SK-N-SH treated with all-trans-retinoic acid at 6 μM for 48 hours (cell line): ENCODE data around the gene POLR2H.

Experiments used
- ATAC-seq: fragments of 200-7000 bp; cut with Tn5 transposase; 3 replicates; pipeline ENCODE4 v1.9.1; 2020; ENCODE audit warnings: mild to moderate bottlenecking, moderate library complexity
- ARNTL ChIP-seq: fragments of 450-650 bp; formaldehyde crosslinking; IDR thresholded peaks from 2 replicates; pipeline ENCODE4 v1.5.0; 2020; ENCODE audit warnings: low read depth, mild to moderate bottlenecking, moderate library complexity, borderline replicate concordance
- BACH2 ChIP-seq: fragments of 250-450 bp; sonication (Bioruptor Pico); IDR thresholded peaks from 2 replicates; pipeline ENCODE4 v1.9.0; 2021; ENCODE audit warnings: mild to moderate bottlenecking, borderline replicate concordance
- GLIS3 ChIP-seq: fragments of 250-450 bp; sonication (Bioruptor Pico); IDR thresholded peaks from 2 replicates; pipeline ENCODE4 v1.5.0; 2020; ENCODE audit warnings: mild to moderate bottlenecking, moderate library complexity
- ISL1 ChIP-seq: fragments of 250-450 bp; sonication (Bioruptor Pico); IDR thresholded peaks from 2 replicates; pipeline ENCODE4 v2.1.2; 2022; ENCODE audit warnings: mild to moderate bottlenecking, moderate library complexity
- PPARA ChIP-seq: fragments of 250-450 bp; sonication (Bioruptor Pico); IDR thresholded peaks from 2 replicates; pipeline ENCODE4 v1.5.0; 2020; ENCODE audit warnings: mild to moderate bottlenecking, borderline replicate concordance
- RARB ChIP-seq: fragments of 250-450 bp; sonication (Bioruptor Pico); IDR thresholded peaks from 2 replicates; pipeline ENCODE4 v1.8.0; 2021; ENCODE audit warnings: mild to moderate bottlenecking, moderate library complexity
- SNAI2 ChIP-seq: fragments of 250-450 bp; sonication (Bioruptor Pico); IDR thresholded peaks from 2 replicates; pipeline ENCODE4 v1.5.0; 2020; ENCODE audit warnings: mild to moderate bottlenecking, moderate library complexity
- TCF4 ChIP-seq: fragments of 250-450 bp; sonication (Bioruptor Pico); IDR thresholded peaks from 2 replicates; pipeline ENCODE4 v1.8.0; 2021; ENCODE audit warnings: mild to moderate bottlenecking, moderate library complexity, borderline replicate concordance
- ZFP3 ChIP-seq: fragments of 250-450 bp; sonication (Bioruptor Pico); IDR thresholded peaks from 2 replicates; pipeline ENCODE4 v1.5.0; 2020; ENCODE audit warnings: mild to moderate bottlenecking, moderate library complexity
- ZFP30 ChIP-seq: fragments of 450-650 bp; formaldehyde crosslinking; IDR thresholded peaks from 2 replicates; pipeline ENCODE4 v1.5.0; 2022; ENCODE audit warnings: mild to moderate bottlenecking, moderate library complexity
- ZNF565 ChIP-seq: fragments of 450-650 bp; formaldehyde crosslinking; conservative IDR thresholded peaks from 2 replicates; pipeline ENCODE4 v1.5.0; 2020; ENCODE audit warnings: low read depth, mild to moderate bottlenecking, moderate library complexity
- ZNF70 ChIP-seq: fragments of 450-650 bp; formaldehyde crosslinking; IDR thresholded peaks from 2 replicates; pipeline ENCODE4 v1.5.0; 2020; ENCODE audit warnings: mild to moderate bottlenecking, moderate library complexity
- ZNF8 ChIP-seq: fragments of 450-650 bp; formaldehyde crosslinking; IDR thresholded peaks from 2 replicates; pipeline ENCODE4 v1.5.0; 2020; ENCODE audit warnings: mild to moderate bottlenecking, moderate library complexity
- TF ChIP-seq, protein P1 (sequence below): fragments of 250-450 bp; sonication (Bioruptor Pico); IDR thresholded peaks from 2 replicates; pipeline ENCODE4 v1.5.1; 2021; ENCODE audit warnings: mild to moderate bottlenecking, moderate library complexity
- TF ChIP-seq, protein P2 (sequence below): fragments of 250-450 bp; sonication (Bioruptor Pico); IDR thresholded peaks from 2 replicates; pipeline ENCODE4 v1.5.1; 2020; ENCODE audit warnings: low read depth, mild to moderate bottlenecking, moderate library complexity
- TF ChIP-seq, protein P3 (sequence below): fragments of 250-450 bp; sonication (Bioruptor Pico); IDR thresholded peaks from 2 replicates; pipeline ENCODE4 v1.8.0; 2020; ENCODE audit warnings: mild to moderate bottlenecking, moderate library complexity, borderline replicate concordance
- TF ChIP-seq, protein P4 (sequence below): fragments of 250-450 bp; sonication (Bioruptor Pico); IDR thresholded peaks from 2 replicates; pipeline ENCODE4 v1.8.0; 2021; ENCODE audit warnings: low read depth, mild to moderate bottlenecking, moderate library complexity, borderline replicate concordance
- TF ChIP-seq, protein P5 (sequence below): fragments of 250-450 bp; sonication (Bioruptor Pico); IDR thresholded peaks from 2 replicates; pipeline ENCODE4 v1.5.0; 2020; ENCODE audit warnings: mild to moderate bottlenecking, moderate library complexity

The POLR2H gene

DNA sequence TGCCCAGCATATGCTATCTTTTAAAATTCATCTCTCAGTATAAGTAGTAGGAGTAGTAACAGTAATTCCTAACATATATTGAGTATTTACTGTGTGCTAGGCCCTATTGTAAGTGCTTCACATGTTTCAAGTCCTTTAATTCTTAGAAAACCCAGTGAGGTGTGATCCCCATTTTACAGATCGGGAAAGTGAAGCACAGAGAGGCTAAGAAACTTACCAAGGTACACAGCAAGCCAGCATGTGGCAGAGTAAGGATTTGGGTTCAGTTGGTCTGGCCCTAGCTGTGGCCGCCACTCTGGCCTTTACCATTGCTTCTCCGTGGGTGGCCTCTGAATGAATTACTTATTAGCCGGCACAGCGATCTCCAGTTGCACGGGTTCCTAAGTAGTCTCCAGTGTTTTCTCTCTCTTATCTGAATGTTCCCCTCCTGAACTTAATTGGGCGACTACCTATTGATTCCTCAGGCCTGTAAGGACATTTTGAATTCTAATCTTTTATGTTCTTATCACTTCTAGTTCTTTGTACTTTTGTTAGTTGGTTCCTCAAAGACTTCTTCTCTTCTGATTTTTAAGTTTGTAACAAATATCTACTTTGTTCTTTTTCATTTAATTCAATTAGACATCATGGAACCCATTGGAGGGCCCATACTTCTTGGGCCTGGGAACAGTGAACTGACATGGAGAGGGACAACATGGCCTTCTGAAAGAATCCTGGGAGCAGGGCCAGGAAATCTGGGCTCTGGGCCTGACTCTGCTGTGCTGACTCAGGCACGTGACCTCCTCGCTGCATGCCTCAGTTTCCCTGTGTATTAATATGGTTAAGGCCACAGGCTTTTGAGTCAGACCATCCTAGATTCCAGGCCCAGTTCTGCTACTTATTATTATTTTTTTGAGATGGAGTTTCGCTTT, 11.7 kb upstream of the POLR2H start:
- ATAC-seq: no peak
- TF ChIP-seq, protein P1, sequence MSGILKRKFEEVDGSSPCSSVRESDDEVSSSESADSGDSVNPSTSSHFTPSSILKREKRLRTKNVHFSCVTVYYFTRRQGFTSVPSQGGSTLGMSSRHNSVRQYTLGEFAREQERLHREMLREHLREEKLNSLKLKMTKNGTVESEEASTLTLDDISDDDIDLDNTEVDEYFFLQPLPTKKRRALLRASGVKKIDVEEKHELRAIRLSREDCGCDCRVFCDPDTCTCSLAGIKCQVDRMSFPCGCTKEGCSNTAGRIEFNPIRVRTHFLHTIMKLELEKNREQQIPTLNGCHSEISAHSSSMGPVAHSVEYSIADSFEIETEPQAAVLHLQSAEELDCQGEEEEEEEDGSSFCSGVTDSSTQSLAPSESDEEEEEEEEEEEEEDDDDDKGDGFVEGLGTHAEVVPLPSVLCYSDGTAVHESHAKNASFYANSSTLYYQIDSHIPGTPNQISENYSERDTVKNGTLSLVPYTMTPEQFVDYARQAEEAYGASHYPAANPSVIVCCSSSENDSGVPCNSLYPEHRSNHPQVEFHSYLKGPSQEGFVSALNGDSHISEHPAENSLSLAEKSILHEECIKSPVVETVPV: no peak
- TF ChIP-seq SNAI2 (CRISPR knock-in tag) (no peak), GLIS3 (CRISPR knock-in tag) (no peak), ZFP3 (no peak), TCF4 (CRISPR knock-in tag) (no peak), ARNTL (CRISPR knock-in tag) (no peak)
- TF ChIP-seq, protein P2, sequence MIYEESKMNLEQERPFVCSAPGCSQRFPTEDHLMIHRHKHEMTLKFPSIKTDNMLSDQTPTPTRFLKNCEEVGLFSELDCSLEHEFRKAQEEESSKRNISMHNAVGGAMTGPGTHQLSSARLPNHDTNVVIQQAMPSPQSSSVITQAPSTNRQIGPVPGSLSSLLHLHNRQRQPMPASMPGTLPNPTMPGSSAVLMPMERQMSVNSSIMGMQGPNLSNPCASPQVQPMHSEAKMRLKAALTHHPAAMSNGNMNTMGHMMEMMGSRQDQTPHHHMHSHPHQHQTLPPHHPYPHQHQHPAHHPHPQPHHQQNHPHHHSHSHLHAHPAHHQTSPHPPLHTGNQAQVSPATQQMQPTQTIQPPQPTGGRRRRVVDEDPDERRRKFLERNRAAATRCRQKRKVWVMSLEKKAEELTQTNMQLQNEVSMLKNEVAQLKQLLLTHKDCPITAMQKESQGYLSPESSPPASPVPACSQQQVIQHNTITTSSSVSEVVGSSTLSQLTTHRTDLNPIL (CRISPR knock-in tag): no peak
- TF ChIP-seq, protein P3, sequence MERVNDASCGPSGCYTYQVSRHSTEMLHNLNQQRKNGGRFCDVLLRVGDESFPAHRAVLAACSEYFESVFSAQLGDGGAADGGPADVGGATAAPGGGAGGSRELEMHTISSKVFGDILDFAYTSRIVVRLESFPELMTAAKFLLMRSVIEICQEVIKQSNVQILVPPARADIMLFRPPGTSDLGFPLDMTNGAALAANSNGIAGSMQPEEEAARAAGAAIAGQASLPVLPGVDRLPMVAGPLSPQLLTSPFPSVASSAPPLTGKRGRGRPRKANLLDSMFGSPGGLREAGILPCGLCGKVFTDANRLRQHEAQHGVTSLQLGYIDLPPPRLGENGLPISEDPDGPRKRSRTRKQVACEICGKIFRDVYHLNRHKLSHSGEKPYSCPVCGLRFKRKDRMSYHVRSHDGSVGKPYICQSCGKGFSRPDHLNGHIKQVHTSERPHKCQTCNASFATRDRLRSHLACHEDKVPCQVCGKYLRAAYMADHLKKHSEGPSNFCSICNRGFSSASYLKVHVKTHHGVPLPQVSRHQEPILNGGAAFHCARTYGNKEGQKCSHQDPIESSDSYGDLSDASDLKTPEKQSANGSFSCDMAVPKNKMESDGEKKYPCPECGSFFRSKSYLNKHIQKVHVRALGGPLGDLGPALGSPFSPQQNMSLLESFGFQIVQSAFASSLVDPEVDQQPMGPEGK (CRISPR knock-in tag): no peak
- TF ChIP-seq, protein P4, sequence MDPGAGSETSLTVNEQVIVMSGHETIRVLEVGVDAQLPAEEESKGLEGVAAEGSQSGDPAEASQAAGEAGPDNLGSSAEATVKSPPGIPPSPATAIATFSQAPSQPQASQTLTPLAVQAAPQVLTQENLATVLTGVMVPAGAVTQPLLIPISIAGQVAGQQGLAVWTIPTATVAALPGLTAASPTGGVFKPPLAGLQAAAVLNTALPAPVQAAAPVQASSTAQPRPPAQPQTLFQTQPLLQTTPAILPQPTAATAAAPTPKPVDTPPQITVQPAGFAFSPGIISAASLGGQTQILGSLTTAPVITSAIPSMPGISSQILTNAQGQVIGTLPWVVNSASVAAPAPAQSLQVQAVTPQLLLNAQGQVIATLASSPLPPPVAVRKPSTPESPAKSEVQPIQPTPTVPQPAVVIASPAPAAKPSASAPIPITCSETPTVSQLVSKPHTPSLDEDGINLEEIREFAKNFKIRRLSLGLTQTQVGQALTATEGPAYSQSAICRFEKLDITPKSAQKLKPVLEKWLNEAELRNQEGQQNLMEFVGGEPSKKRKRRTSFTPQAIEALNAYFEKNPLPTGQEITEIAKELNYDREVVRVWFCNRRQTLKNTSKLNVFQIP: no peak

DNA sequence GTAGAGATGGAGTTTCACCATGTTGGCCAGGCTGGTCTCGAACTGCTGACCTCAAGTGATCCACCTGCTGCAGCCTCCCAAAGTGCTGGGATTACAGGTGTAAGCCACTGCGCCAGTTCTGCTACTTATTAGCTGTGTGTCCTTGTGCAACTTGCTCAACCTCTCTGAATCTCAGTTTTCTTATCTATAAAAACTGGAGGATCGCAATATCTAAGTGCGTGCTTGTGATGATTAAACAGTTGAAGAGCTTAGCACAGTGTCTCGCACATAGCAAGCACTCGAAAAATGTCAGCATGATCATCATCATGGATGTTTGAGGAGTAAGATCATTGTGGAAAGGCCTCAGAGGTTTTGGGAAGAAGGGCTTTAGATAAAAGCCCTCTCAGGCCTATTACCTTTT, 10.9 kb upstream of the POLR2H start:
- TF ChIP-seq PPARA (CRISPR knock-in tag) (no peak), ZNF70 (CRISPR knock-in tag) (no peak), GLIS3 (CRISPR knock-in tag) (no peak), SNAI2 (CRISPR knock-in tag) (no peak), TCF4 (CRISPR knock-in tag) (no peak), RARB (no peak), BACH2 (no peak), ZFP3 (no peak), ISL1 (CRISPR knock-in tag) (no peak), ARNTL (CRISPR knock-in tag) (no peak), ZNF8 (CRISPR knock-in tag) (no peak), ZFP30 (CRISPR knock-in tag) (no peak), ZNF565 (CRISPR knock-in tag) (no peak)
- TF ChIP-seq, protein P4: no peak
- TF ChIP-seq, protein P5, sequence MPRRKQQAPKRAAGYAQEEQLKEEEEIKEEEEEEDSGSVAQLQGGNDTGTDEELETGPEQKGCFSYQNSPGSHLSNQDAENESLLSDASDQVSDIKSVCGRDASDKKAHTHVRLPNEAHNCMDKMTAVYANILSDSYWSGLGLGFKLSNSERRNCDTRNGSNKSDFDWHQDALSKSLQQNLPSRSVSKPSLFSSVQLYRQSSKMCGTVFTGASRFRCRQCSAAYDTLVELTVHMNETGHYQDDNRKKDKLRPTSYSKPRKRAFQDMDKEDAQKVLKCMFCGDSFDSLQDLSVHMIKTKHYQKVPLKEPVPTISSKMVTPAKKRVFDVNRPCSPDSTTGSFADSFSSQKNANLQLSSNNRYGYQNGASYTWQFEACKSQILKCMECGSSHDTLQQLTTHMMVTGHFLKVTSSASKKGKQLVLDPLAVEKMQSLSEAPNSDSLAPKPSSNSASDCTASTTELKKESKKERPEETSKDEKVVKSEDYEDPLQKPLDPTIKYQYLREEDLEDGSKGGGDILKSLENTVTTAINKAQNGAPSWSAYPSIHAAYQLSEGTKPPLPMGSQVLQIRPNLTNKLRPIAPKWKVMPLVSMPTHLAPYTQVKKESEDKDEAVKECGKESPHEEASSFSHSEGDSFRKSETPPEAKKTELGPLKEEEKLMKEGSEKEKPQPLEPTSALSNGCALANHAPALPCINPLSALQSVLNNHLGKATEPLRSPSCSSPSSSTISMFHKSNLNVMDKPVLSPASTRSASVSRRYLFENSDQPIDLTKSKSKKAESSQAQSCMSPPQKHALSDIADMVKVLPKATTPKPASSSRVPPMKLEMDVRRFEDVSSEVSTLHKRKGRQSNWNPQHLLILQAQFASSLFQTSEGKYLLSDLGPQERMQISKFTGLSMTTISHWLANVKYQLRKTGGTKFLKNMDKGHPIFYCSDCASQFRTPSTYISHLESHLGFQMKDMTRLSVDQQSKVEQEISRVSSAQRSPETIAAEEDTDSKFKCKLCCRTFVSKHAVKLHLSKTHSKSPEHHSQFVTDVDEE: no peak
- TF ChIP-seq, protein P1: no peak
- TF ChIP-seq, protein P2 (CRISPR knock-in tag): no peak
- TF ChIP-seq, protein P3 (CRISPR knock-in tag): no peak
- ATAC-seq: no peak
